ENCODE measurements around the gene ZC2HC1B. TPM values are rescaled to one million over a fixed set of nuclear protein-coding genes. Genes with fewer than 3 reads are reported as not detected.

Gene ZC2HC1B
- total RNA-seq, 1 experiment from 2014 or later, result not detected

DNA sequence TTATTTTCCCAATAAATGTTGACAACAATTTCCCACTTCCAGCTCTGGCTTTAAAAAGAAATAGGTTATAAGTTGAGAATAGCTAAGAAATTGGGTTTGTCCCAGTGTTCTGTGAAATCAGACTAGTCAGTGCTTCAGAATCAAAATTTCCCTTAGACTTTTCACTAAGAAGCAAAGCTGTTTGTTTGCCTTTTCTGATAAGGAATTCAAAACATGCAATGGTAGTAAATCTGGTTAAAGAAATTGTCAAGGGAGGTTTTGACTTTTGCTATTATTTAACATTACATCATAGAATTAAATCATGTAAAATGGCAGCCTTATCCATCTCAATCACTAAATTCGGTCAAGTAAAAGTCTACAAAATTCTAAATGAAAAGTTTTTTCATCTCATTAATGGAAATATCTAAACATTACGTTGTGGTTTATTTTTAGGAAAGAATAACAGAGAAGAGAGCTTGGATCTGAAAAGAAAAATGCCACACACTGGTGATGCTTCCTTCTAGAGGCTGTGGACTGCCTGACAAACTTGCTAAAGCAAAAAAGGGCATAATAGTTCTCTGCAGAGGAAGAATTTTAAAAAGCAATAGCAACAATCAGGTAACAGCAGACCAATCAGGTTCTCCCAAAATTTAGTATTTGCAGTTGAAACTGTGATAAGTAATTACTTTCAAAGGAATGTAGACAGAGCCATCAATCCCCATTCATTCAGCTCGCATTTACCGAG is 107.4 kb downstream of the ZC2HC1B start:
- Histone ChIP-seq H3K9me3 (ENCODE audit: control insufficient read depth in 1 of 2, insufficient read depth in 1 of 2, low read depth in 1 of 2, low read length in 2 of 2) (no peaks in the 10 kb centered on the region), H3K4me1 (ENCODE audit: control insufficient read depth in 1 of 2, insufficient read depth in 2 of 2, low read length in 2 of 2) (no peaks in the 10 kb centered on the region), H3K9me2 (ENCODE audit: insufficient read depth) (no peaks in the 10 kb centered on the region), H2AFZ (ENCODE audit: low read depth, low read length, poor library complexity, severe bottlenecking) (no peak overlapping the region), H3K9ac (ENCODE audit: low read length) (no peak overlapping the region), H3K27ac (ENCODE audit: low read depth, low read length) (no peak overlapping the region), H3K27me3 (ENCODE audit: insufficient read depth, low read length) (no peaks in the 10 kb centered on the region), H3K4me2 (ENCODE audit: low read length) (no peak overlapping the region), H3K4me3 (replicated peaks in 1 of 2; ENCODE audit: low read depth in 1 of 2, low read length in 2 of 2) (no peak overlapping the region), H3K79me2 (ENCODE audit: insufficient read depth, low read length) (no peaks in the 10 kb centered on the region), H4K20me1 (ENCODE audit: insufficient read depth) (no peaks in the 10 kb centered on the region), H3K36me3 (ENCODE audit: control insufficient read depth in 1 of 2, insufficient read depth in 2 of 2, low read length in 2 of 2) (no peaks in the 10 kb centered on the region)
- DNase-seq (ENCODE audit: low read depth, low spot score), result no peak
- CTCF ChIA-PET, result no interaction called here
- no peak for ATAC-seq
- POLR2A ChIA-PET, result no interaction called here
- RAD21 ChIA-PET (ENCODE audit: low non-redundant PET in 1 of 2, low total read pairs in 2 of 2, uncharacterized antibody in 2 of 2, unreplicated experiment in 2 of 2), result no interaction called here
- intact Hi-C loops (cut with micrococcal nuclease), result no loop called here
- BruUV-seq (replicated peaks), result no TSS peak
- TF ChIP-seq ZFX (IDR thresholded peaks at IDR 0.05), result no peak
- no peak for TF ChIP-seq EZH2phosphoT487 (IDR thresholded peaks at IDR 0.05; ENCODE audit: borderline replicate concordance)
- TF ChIP-seq YY1 (IDR thresholded peaks at IDR 0.05; ENCODE audit: extremely low read depth, insufficient replicate concordance, low read depth, low read length), result no peak
- TF ChIP-seq, protein P1, sequence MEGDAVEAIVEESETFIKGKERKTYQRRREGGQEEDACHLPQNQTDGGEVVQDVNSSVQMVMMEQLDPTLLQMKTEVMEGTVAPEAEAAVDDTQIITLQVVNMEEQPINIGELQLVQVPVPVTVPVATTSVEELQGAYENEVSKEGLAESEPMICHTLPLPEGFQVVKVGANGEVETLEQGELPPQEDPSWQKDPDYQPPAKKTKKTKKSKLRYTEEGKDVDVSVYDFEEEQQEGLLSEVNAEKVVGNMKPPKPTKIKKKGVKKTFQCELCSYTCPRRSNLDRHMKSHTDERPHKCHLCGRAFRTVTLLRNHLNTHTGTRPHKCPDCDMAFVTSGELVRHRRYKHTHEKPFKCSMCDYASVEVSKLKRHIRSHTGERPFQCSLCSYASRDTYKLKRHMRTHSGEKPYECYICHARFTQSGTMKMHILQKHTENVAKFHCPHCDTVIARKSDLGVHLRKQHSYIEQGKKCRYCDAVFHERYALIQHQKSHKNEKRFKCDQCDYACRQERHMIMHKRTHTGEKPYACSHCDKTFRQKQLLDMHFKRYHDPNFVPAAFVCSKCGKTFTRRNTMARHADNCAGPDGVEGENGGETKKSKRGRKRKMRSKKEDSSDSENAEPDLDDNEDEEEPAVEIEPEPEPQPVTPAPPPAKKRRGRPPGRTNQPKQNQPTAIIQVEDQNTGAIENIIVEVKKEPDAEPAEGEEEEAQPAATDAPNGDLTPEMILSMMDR (IDR thresholded peaks at IDR 0.05 in 2 of 3, conservative IDR thresholded peaks at IDR 0.05 in 1 of 3; ENCODE audit: borderline replicate concordance in 1 of 3, insufficient read depth in 1 of 3, low read depth in 2 of 3, low read length in 2 of 3), result no peak
- no peak for TF ChIP-seq FOSL1 (IDR thresholded peaks at IDR 0.05; ENCODE audit: low read depth)
- TF ChIP-seq SRF (IDR thresholded peaks at IDR 0.05; ENCODE audit: low read depth), result no peak
- no peak for TF ChIP-seq ZNF274 (IDR thresholded peaks at IDR 0.05; ENCODE audit: low read depth, low read length)
- no peak for TF ChIP-seq ELF1 (IDR thresholded peaks at IDR 0.05; ENCODE audit: borderline replicate concordance, low read depth)
- TF ChIP-seq RAD21 (IDR thresholded peaks at IDR 0.05; ENCODE audit: low read depth), result no peak
- TF ChIP-seq JUND (IDR thresholded peaks at IDR 0.05), result no peak
- no peak for TF ChIP-seq POLR2AphosphoS5 (IDR thresholded peaks at IDR 0.05; ENCODE audit: low read depth, low read length)
- TF ChIP-seq, protein P2, sequence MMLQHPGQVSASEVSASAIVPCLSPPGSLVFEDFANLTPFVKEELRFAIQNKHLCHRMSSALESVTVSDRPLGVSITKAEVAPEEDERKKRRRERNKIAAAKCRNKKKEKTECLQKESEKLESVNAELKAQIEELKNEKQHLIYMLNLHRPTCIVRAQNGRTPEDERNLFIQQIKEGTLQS (IDR thresholded peaks at IDR 0.05), result no peak
